ENCODE measurements around the gene MIEN1. TPM values are rescaled to one million over a fixed set of nuclear protein-coding genes. Genes with fewer than 3 reads are reported as not detected.
"Not testable (repeated sequence)": the region's sequence is repeated elsewhere in the genome, so short reads cannot be mapped to it uniquely, and the experiment has no call there.

Gene MIEN1
- total RNA-seq, 1 donor from 2014 or later: 33.3 TPM

DNA sequence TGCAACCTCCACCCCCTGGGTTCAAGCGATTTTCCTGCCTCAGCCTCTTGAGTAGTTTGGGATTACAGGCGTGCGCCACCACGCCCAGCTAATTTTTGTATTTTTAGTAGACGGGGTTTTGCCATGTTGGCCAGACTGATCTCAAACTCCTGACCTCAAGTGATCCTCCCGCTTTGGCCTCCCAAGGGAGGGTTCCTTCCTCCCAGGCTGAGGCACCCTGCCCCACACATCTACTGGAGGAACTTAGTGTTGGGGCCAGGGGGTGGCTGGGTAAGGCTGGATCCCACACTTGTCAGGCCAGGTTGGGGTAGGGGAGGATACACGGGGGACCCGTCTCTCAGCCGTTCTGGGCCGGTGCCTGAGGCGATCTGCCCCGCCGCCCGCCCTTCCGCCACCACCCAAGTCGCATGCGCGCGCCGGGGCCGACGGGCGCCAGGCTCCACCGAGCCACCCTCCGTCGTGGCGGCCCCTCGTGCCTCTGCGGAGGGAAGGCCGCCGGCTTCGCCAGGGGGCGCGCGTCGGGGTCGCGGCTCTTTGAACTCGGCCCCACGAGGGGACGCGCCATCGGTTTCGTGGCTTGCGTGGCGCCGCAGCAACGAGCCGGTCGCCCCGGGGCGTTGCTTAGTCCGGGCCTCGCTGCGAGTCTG is 23.3 kb upstream of the MIEN1 start:
- Mint-ChIP-seq H3K27ac (peak overlapping the region; percentile 91), H3K4me1 (ENCODE audit: low read depth) (peaks cover 54% of the 10 kb centered on the region), H3K9me3 (no peaks in the 10 kb centered on the region), H3K36me3 (ENCODE audit: low read depth) (peaks cover 6% of the 10 kb centered on the region), H3K27me3 (ENCODE audit: insufficient read depth) (no peaks in the 10 kb centered on the region), H3K4me3 (peak overlapping the region; percentile 81)
- intact Hi-C loops (cut with micrococcal nuclease): loop anchor here (1.0 to 10.0 kb wide), 12 partner anchors 15 to 227 kb away; partner anchors contain the start of genes LRRC3C, MIEN1, ORMDL3 and PGAP3
- DNase-seq (ENCODE audit: low spot score): no peak

DNA sequence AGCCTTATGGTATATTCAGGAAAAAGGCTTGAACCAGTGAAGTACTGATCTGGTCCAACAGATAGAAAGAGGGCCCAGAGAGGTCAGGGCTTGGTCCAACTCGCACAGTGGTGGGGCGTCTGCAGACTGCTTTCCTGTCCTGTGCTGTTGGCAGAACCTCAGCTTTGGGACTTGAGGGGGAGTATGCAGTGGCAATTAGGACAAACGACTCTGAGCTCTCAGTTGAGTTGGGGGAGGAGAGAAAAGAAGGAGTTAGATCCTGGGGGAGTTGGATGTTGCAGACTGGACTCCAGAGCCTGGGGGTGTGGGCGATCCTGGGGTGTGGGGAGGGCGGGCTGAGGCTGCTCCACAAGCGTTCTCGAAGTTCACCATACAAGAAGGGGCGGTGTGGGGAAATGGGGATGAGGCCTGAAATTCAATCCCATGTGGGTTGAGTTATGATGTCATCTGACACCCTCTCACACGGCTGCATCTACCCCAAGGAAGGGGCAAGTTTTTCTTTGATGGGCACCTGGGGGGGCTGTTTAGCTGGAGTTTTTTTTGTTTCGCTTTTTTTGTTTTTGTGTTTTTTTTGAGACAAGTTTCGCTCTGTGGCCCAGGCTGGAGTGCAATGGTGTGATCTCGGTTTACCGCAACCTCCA is 22.0 kb upstream of the MIEN1 start:
- intact Hi-C loops (cut with micrococcal nuclease): loop anchor here (10.0 kb wide), 1 partner anchor 62 kb away; no protein-coding TSS in a partner anchor
- peaks cover 2% of the 10 kb centered on the region for H3K36me3 Mint-ChIP-seq (ENCODE audit: low read depth)
- H3K27ac Mint-ChIP-seq: peak overlapping the region; percentile 86
- peak overlapping the region; percentile 81 for H3K4me3 Mint-ChIP-seq
- H3K9me3 Mint-ChIP-seq: no peaks in the 10 kb centered on the region
- DNase-seq (ENCODE audit: low spot score): no peak
- peaks cover 41% of the 10 kb centered on the region for H3K4me1 Mint-ChIP-seq (ENCODE audit: low read depth)
- H3K27me3 Mint-ChIP-seq (ENCODE audit: insufficient read depth): no peaks in the 10 kb centered on the region

DNA sequence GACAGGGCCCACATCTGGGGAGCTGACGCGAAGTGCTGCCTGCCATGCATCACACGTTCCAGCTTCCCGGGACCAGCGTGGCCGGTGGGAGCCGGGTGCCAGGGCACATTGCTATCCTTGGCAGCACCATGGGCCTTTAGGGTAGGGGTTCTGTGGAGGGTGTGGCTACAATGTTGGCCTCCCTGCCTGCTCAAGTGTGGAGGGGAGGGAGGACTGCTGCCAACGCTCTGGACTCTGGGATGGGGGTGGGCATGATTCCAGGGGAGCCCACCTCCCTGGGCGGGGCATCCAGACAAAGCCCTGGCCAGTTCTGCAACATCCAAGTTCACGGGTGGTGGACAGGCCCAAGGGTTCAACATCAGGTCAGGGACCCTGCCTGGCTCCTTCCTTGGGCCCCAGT is 21.3 kb upstream of the MIEN1 start:
- DNase-seq (ENCODE audit: low spot score): no peak
- Mint-ChIP-seq H3K27ac (no peak overlapping the region), H3K4me3 (peak overlapping the region; percentile 77), H3K36me3 (ENCODE audit: low read depth) (peaks cover 2% of the 10 kb centered on the region), H3K4me1 (ENCODE audit: low read depth) (peaks cover 34% of the 10 kb centered on the region), H3K27me3 (ENCODE audit: insufficient read depth) (no peaks in the 10 kb centered on the region), H3K9me3 (no peaks in the 10 kb centered on the region)
- intact Hi-C loops (cut with micrococcal nuclease): loop anchor here (10.0 kb wide), 1 partner anchor 63 kb away; no protein-coding TSS in a partner anchor

DNA sequence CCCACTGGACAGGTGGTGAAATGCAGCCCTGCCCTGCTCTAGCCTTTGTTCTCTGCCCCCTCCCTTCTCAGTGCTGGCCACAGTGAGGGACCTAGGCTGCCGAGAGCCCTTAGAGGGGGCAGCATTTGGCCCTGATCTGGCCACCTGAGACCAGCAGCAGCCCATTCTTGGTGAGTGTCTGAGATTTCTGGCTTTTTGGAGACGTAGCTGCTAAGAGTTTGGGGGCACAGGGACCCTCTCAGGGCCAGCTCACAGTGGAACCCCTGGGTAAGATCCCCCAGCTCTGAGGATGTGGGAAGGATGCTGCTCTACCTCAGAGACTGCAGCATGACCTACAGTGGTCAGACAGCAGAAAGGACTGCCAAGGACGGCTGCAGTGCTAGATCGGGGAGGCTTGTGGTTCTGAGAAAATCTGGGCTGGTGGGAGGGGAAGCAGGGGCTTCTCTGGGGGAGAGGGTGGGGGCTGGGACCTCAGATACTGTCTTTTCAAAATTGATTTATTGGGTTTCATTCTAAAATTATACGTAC is 20.7 kb upstream of the MIEN1 start:
- no peaks in the 10 kb centered on the region for H3K27me3 Mint-ChIP-seq (ENCODE audit: insufficient read depth)
- H3K4me1 Mint-ChIP-seq (ENCODE audit: low read depth): peaks cover 29% of the 10 kb centered on the region
- intact Hi-C loops (cut with micrococcal nuclease): loop anchor here (10.0 kb wide), 1 partner anchor 64 kb away; no protein-coding TSS in a partner anchor
- H3K36me3 Mint-ChIP-seq (ENCODE audit: low read depth): peaks cover 2% of the 10 kb centered on the region
- H3K9me3 Mint-ChIP-seq: no peaks in the 10 kb centered on the region
- no peak overlapping the region for H3K4me3 Mint-ChIP-seq
- DNase-seq (ENCODE audit: low spot score): no peak
- no peak overlapping the region for H3K27ac Mint-ChIP-seq

DNA sequence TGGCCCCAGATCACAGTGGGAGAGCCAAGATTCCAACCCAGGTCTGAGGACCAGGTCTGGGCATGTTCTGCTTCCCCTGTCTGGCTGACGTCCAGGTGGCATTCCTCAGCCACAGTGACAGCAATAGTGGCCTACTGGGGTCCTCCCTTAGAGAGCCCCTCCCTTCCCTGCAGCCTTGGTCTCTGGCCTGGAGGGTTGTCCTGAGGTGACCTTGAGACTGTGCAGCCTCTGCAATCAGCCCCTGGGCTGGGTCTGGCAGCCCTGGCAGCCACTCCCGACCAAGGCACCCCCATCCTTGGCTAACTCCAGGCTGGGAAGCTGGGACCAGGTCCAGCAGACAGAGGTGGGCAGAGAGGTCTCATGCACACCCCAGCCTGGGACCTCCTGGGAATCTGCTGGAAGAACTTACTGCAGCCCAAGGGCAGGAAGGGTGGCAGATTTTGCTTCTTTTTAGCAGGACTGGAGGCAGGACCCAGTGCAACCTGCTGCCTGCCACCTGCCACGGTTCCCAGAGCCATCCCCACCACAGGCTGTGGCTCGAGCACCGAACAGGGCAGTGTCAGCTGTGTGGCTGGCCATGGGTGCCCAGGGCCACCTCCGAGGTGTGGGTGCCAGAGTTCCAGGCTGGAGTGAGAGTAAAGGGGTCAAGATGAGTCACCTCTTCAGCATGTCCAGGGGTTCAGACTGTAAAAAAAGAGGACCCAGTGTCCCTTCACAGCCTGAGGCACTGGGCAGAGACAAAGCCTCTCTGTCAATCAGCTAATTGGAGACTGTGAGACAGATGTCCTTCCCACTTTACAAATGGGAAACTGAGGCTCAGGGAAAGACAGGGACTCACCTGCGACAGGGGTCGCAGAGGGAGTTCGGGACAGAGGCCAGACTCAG is 20.0 kb upstream of the MIEN1 start:
- intact Hi-C loops (cut with micrococcal nuclease): loop anchor here (10.0 kb wide), 1 partner anchor 64 kb away; no protein-coding TSS in a partner anchor
- DNase-seq (ENCODE audit: low spot score): no peak
- Mint-ChIP-seq H3K36me3 (ENCODE audit: low read depth) (peaks cover 2% of the 10 kb centered on the region), H3K4me3 (no peak overlapping the region), H3K4me1 (ENCODE audit: low read depth) (peaks cover 22% of the 10 kb centered on the region), H3K27ac (no peak overlapping the region), H3K27me3 (ENCODE audit: insufficient read depth) (no peaks in the 10 kb centered on the region), H3K9me3 (no peaks in the 10 kb centered on the region)

DNA sequence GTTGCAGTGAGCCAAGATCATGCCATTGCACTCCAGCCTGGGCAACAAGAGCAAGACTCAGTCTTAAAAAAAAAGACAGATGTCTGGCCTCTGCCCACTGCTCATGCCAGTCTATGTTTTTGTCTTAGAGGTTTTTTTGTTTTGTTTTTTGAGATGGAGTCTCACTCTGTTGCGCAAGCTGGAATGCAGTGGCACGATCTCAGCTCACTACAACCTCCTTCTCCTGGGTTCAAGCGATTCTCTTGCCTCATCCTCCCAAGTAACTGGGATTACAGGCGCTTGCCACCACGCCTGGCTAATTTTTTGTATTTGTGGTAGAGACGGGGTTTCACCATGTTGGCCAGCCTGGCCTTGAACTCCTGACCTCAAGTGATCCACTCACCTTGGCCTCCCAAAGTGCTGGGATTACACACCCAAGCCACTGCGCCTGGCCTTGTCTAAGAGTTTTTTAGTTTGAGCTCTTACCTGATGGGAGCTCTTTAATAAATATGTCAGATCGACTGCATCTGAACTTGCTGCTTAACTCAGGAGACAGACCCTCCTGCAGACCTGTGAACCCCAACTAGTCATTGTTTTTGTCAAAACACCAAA is 18.2 kb upstream of the MIEN1 start:
- H3K9me3 Mint-ChIP-seq; H3K4me3 Mint-ChIP-seq; DNase-seq (ENCODE audit: low spot score); intact Hi-C loops (cut with micrococcal nuclease); H3K27ac Mint-ChIP-seq; H3K27me3 Mint-ChIP-seq (ENCODE audit: insufficient read depth); H3K36me3 Mint-ChIP-seq (ENCODE audit: low read depth): not testable (repeated sequence)
- peaks cover 14% of the 10 kb centered on the region for H3K4me1 Mint-ChIP-seq (ENCODE audit: low read depth)

DNA sequence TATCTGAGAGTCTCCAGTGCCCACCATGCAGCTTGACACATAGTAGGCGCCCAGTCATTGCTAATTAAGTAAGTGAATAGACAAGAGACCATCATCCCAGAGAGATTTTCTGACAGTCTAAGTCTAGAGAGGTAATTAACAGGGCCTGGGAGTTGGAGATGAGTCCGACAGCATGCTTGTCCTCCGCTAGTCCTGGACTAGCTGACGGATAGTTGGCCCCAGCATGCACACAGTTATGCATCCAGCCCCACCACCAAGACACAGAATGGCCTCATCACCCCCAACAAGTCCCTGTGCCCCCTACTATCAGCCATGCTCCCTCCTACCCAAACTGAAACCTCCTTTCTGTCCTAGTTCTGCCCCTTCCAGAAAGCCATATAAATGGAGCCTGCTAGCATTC is 17.4 kb upstream of the MIEN1 start:
- Mint-ChIP-seq H3K27ac (no peak overlapping the region), H3K9me3 (no peaks in the 10 kb centered on the region), H3K4me1 (ENCODE audit: low read depth) (peaks cover 6% of the 10 kb centered on the region), H3K27me3 (ENCODE audit: insufficient read depth) (no peaks in the 10 kb centered on the region), H3K4me3 (no peak overlapping the region), H3K36me3 (ENCODE audit: low read depth) (no peaks in the 10 kb centered on the region)
- intact Hi-C loops (cut with micrococcal nuclease): no loop called here
- DNase-seq (ENCODE audit: low spot score): no peak

DNA sequence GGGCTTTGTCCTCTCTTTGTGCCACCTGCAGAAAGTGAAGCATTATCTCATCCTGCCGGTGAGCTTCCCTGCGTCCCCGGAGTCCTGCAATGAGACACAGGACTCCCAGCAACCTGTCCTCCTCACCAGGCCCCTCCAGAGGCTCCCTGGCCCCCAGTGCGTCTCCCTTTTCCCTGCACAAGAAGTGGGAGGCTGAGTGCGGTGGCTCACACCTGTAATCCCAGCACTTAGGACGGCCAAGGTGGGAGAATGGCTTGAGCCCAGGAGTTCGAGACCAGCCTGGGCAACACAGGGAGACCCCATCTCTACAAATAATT is 15.8 kb upstream of the MIEN1 start:
- no peaks in the 10 kb centered on the region for H3K9me3 Mint-ChIP-seq
- intact Hi-C loops (cut with micrococcal nuclease): no loop called here
- no peak overlapping the region for H3K4me3 Mint-ChIP-seq
- H3K27ac Mint-ChIP-seq: no peak overlapping the region
- no peak for DNase-seq (ENCODE audit: low spot score)
- no peaks in the 10 kb centered on the region for H3K27me3 Mint-ChIP-seq (ENCODE audit: insufficient read depth)
- no peaks in the 10 kb centered on the region for H3K36me3 Mint-ChIP-seq (ENCODE audit: low read depth)
- no peaks in the 10 kb centered on the region for H3K4me1 Mint-ChIP-seq (ENCODE audit: low read depth)

DNA sequence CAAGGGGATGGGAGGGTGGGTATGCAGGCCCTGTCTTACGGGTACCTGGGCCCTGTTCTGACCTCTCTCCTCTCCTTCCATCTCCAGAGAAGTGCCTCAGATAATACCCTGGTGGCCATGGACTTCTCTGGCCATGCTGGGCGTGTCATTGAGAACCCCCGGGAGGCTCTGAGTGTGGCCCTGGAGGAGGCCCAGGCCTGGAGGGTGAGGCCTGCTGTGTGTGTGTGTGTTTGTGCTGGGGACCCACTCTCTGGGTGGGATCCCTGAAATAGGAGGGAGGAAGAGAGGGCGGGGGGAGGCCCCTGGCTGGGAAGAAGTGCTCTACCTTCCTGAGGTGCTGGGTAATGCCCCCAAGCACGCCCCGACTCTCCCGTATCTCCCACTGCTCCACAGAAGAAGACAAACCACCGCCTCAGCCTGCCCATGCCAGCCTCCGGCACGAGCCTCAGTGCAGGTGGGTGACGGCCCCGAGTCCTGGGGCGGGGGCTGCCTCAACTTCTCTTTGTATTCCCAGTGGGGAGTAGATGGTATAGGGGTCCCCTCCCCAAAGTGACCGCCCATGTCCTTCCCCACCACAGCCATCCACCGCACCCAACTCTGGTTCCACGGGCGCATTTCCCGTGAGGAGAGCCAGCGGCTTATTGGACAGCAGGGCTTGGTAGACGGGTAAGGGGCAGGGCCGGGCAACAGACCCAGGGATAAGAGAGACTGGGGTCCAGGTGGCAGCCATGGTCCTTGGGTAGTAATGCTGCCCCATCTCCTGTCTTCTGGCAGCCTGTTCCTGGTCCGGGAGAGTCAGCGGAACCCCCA is 15.2 kb upstream of the MIEN1 start:
- H3K9me3 Mint-ChIP-seq: no peaks in the 10 kb centered on the region
- DNase-seq (ENCODE audit: low spot score): no peak
- no peak overlapping the region for H3K27ac Mint-ChIP-seq
- H3K36me3 Mint-ChIP-seq (ENCODE audit: low read depth): no peaks in the 10 kb centered on the region
- H3K27me3 Mint-ChIP-seq (ENCODE audit: insufficient read depth): no peaks in the 10 kb centered on the region
- no peak overlapping the region for H3K4me3 Mint-ChIP-seq
- H3K4me1 Mint-ChIP-seq (ENCODE audit: low read depth): peaks cover 1% of the 10 kb centered on the region
- intact Hi-C loops (cut with micrococcal nuclease): no loop called here

DNA sequence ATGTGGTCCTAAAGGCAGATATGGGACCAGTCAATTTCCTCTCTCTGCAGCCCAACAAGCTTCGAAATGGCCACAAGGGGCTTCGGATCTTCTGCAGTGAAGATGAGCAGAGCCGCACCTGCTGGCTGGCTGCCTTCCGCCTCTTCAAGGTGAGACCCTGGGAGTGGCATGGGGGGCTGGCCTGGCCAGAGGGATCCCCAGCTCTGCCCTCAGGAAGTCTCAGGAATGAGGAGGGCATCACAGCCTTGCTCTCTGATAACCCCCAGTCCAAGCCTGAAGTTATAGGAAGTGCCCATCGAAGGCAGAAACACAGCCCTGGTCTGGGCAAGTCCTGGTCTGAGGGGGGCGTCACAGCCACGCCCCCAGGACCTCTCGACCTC is 14.5 kb upstream of the MIEN1 start:
- Mint-ChIP-seq H3K9me3 (no peaks in the 10 kb centered on the region), H3K27me3 (ENCODE audit: insufficient read depth) (no peaks in the 10 kb centered on the region), H3K27ac (no peak overlapping the region), H3K4me1 (ENCODE audit: low read depth) (peaks cover 8% of the 10 kb centered on the region), H3K36me3 (ENCODE audit: low read depth) (no peaks in the 10 kb centered on the region), H3K4me3 (no peak overlapping the region)
- DNase-seq (ENCODE audit: low spot score): no peak
- intact Hi-C loops (cut with micrococcal nuclease): no loop called here

DNA sequence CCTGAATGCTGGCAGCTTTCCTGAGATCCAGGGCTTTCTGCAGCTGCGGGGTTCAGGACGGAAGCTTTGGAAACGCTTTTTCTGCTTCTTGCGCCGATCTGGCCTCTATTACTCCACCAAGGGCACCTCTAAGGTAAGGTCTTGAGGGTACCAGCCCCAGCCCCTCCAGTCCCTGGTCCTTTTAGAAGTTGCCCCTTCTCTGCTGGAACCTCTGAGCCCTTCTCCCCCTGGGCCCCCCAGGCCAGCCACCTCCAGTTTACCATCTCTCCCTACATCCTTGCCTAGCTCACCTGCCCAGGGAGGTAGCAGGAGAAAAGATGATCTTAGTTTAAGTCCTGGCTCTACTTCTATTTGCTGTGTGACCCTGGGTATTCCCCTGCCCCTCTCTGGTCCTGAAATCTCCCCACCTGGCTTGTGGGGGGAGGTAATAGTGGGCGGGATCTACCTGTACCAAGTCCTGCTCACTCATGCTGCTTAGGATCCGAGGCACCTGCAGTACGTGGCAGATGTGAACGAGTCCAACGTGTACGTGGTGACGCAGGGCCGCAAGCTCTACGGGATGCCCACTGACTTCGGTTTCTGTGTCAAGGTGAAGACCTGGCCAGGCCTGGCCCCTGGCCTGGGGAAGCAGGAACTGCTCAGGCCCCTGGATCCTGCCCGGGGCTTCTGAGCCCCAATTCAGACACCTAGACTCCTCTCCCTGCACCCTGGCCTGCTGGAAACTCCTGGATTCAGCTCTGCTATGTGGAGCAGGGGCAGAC is 13.9 kb upstream of the MIEN1 start:
- Mint-ChIP-seq H3K4me3 (no peak overlapping the region), H3K27me3 (ENCODE audit: insufficient read depth) (no peaks in the 10 kb centered on the region), H3K36me3 (ENCODE audit: low read depth) (no peaks in the 10 kb centered on the region), H3K27ac (no peak overlapping the region), H3K9me3 (no peaks in the 10 kb centered on the region), H3K4me1 (ENCODE audit: low read depth) (peaks cover 12% of the 10 kb centered on the region)
- DNase-seq (ENCODE audit: low spot score): no peak
- intact Hi-C loops (cut with micrococcal nuclease): no loop called here
